HepG2 (cell line): ENCODE measurements around the gene FETUB. TPM values are rescaled to one million over a fixed set of nuclear protein-coding genes. Genes with fewer than 3 reads are reported as not detected.

Experiments used
- CBFB ChIP-seq: sonication (generic); formaldehyde crosslinking; IDR thresholded peaks from 2 replicates; pipeline ENCODE4 v1.4.0; 2020; ENCODE audit warnings: missing genetic modification reagents
- CEBPB ChIP-seq: IDR thresholded peaks from 2 replicates; pipeline ENCODE4 v1.6.1; 2011; ENCODE audit warnings: low read depth, low read length, improper control_type of control experiment, borderline replicate concordance
- CHD2 ChIP-seq: IDR thresholded peaks from 2 replicates; pipeline ENCODE4 v1.6.1; 2011; ENCODE audit warnings: low read depth, low read length, improper control_type of control experiment
- DMAP1 ChIP-seq: IDR thresholded peaks from 2 replicates; pipeline ENCODE4 v1.6.1; 2016
- GATAD1 ChIP-seq: IDR thresholded peaks from 2 replicates; pipeline ENCODE4 v1.6.1; 2016; ENCODE audit warnings: missing genetic modification reagents, missing compliant biosample characterization
- HOMEZ ChIP-seq: IDR thresholded peaks from 2 replicates; pipeline ENCODE4 v1.6.1; 2016; ENCODE audit warnings: low read depth
- MZF1 ChIP-seq: sonication (generic); formaldehyde crosslinking; IDR thresholded peaks from 2 replicates; pipeline ENCODE4 v1.8.1; 2023; ENCODE audit warnings: mild to moderate bottlenecking, missing genetic modification reagents, borderline replicate concordance
- NFRKB ChIP-seq: fragments of 450-650 bp; IDR thresholded peaks from 2 replicates; pipeline ENCODE4 v1.6.1; 2017
- REPIN1 ChIP-seq: sonication (generic); formaldehyde crosslinking; IDR thresholded peaks from 2 replicates; pipeline ENCODE4 v1.8.0; 2022; ENCODE audit warnings: missing genetic modification reagents, low read depth, mild to moderate bottlenecking, borderline replicate concordance
- TCF7L2 ChIP-seq: IDR thresholded peaks from 2 replicates; pipeline ENCODE4 v1.6.1; 2011; ENCODE audit warnings: mild to moderate bottlenecking, low read depth, low read length, moderate library complexity
- THAP7 ChIP-seq: sonication (generic); formaldehyde crosslinking; IDR thresholded peaks from 2 replicates; pipeline ENCODE4 v1.8.1; 2023; ENCODE audit warnings: mild to moderate bottlenecking, missing genetic modification reagents
- TOE1 ChIP-seq: sonication (generic); formaldehyde crosslinking; IDR thresholded peaks from 2 replicates; pipeline ENCODE4 v1.4.0; 2020; ENCODE audit warnings: mild to moderate bottlenecking, missing genetic modification reagents
- ZFYVE20 ChIP-seq: sonication (generic); formaldehyde crosslinking; IDR thresholded peaks from 2 replicates; pipeline ENCODE4 v1.8.0; 2023; ENCODE audit warnings: low read depth, mild to moderate bottlenecking, moderate library complexity, missing genetic modification reagents, borderline replicate concordance
- ZNF143 ChIP-seq: sonication (generic); formaldehyde crosslinking; IDR thresholded peaks from 2 replicates; pipeline ENCODE4 v1.4.0; 2020; ENCODE audit warnings: missing genetic modification reagents
- ZNF367 ChIP-seq: sonication (generic); formaldehyde crosslinking; IDR thresholded peaks from 2 replicates; pipeline ENCODE4 v1.4.0; 2020; ENCODE audit warnings: missing genetic modification reagents, borderline replicate concordance
- ZNF570 ChIP-seq: sonication (generic); formaldehyde crosslinking; IDR thresholded peaks from 2 replicates; pipeline ENCODE4 v1.4.0; 2020; ENCODE audit warnings: mild to moderate bottlenecking, missing genetic modification reagents, borderline replicate concordance
- ZNF678 ChIP-seq: sonication (generic); formaldehyde crosslinking; IDR thresholded peaks from 2 replicates; pipeline ENCODE4 v1.4.0; 2020; ENCODE audit warnings: mild to moderate bottlenecking, missing genetic modification reagents
- ZNF766 ChIP-seq: sonication (generic); formaldehyde crosslinking; IDR thresholded peaks from 2 replicates; pipeline ENCODE4 v1.5.0; 2020; ENCODE audit warnings: missing genetic modification reagents, borderline replicate concordance
- ZNF775 ChIP-seq: sonication (generic); formaldehyde crosslinking; IDR thresholded peaks from 2 replicates; pipeline ENCODE4 v1.4.0; 2020; ENCODE audit warnings: missing genetic modification reagents, mild to moderate bottlenecking, moderate library complexity, borderline replicate concordance
- ZNF790 ChIP-seq: sonication (generic); formaldehyde crosslinking; IDR thresholded peaks from 2 replicates; pipeline ENCODE4 v1.8.0; 2022; ENCODE audit warnings: missing genetic modification reagents, mild to moderate bottlenecking, borderline replicate concordance
- ZSCAN20 ChIP-seq: sonication (generic); formaldehyde crosslinking; IDR thresholded peaks from 2 replicates; pipeline ENCODE4 v1.4.0; 2020; ENCODE audit warnings: missing genetic modification reagents, mild to moderate bottlenecking, borderline replicate concordance
- ZSCAN21 ChIP-seq: sonication (generic); formaldehyde crosslinking; IDR thresholded peaks from 2 replicates; pipeline ENCODE4 v1.8.0; 2022; ENCODE audit warnings: mild to moderate bottlenecking, missing genetic modification reagents, moderate library complexity, borderline replicate concordance
- polyA plus RNA-seq, 8 experiments: library from polyadenylated mRNA; depleted of rRNA in 3 of 8; stranded (reverse) in 7 of 8; unstranded in 1 of 8; fragments of >200 nt; fragmentation: Illumina TruSeq in 4 of 8; extraction: Trizol in 4 of 8; gene quantifications; 2 replicates each; pipeline versions ENCODE4 v1.2.1 to v1.2.3, GENCODE V29; 2011 to 2016; ENCODE audit warnings: low read depth in 4 of 8, missing spikeins in 1 of 8, mixed read lengths in 1 of 8; ENCODE audit not compliant: insufficient read depth in 1 of 8
- total RNA-seq, 5 experiments: library from RNA; depleted of rRNA; stranded (reverse); fragments of >200 nt; fragmentation: Illumina TruSeq; extraction: Trizol; gene quantifications; 2 replicates each; pipeline ENCODE4 v1.2.3, GENCODE V29; 2016; ENCODE audit warnings: low read depth in 1 of 5
- TF ChIP-seq, protein P1 (sequence below): sonication (generic); formaldehyde crosslinking; IDR thresholded peaks from 2 replicates; pipeline ENCODE4 v1.8.1; 2022; ENCODE audit warnings: low read depth, mild to moderate bottlenecking, missing genetic modification reagents
- TF ChIP-seq, protein P2 (sequence below): sonication (generic); formaldehyde crosslinking; IDR thresholded peaks from 2 replicates; pipeline ENCODE4 v1.5.1; 2020; ENCODE audit warnings: mild to moderate bottlenecking, moderate library complexity, missing genetic modification reagents

Gene FETUB
- total and polyA plus RNA-seq, 2 of the 13 experiments (the other 11 are each of a cell fraction or from before 2014, with no cell fraction given) = 2.1 to 4.4 TPM

DNA sequence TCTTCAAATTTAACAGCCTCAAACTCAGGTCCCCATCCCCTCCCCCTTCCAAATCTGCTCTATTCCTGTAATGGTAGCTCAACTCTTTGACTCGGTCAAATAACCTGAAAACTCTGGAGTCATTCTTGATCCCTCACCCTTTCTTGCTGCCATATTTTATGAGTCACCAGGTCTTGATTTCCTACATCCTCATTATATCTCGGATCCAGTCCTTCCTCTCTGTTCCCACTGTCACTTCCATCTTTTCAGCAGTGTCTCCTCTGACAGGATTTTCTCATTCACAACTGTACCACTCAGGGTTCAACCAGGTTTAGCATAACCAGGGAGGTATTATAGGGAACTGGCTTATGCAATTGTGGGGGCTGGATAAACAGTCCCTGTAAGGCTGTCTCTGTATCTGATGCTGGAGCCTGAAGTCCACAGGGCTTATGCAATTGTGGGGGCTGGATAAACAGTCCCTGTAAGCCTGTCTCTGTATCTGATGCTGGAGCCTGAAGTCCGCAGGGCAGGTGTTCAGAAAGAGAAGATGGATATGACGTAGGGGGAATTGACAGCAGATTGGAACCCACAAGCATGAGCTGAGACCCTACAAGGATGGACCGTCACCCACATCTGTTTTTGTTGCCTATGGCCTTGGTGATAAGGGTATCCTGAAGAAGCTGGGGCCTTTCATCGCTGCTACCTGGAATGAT is 9.1 kb upstream of the FETUB start (continued):
- TF ChIP-seq, protein P1, sequence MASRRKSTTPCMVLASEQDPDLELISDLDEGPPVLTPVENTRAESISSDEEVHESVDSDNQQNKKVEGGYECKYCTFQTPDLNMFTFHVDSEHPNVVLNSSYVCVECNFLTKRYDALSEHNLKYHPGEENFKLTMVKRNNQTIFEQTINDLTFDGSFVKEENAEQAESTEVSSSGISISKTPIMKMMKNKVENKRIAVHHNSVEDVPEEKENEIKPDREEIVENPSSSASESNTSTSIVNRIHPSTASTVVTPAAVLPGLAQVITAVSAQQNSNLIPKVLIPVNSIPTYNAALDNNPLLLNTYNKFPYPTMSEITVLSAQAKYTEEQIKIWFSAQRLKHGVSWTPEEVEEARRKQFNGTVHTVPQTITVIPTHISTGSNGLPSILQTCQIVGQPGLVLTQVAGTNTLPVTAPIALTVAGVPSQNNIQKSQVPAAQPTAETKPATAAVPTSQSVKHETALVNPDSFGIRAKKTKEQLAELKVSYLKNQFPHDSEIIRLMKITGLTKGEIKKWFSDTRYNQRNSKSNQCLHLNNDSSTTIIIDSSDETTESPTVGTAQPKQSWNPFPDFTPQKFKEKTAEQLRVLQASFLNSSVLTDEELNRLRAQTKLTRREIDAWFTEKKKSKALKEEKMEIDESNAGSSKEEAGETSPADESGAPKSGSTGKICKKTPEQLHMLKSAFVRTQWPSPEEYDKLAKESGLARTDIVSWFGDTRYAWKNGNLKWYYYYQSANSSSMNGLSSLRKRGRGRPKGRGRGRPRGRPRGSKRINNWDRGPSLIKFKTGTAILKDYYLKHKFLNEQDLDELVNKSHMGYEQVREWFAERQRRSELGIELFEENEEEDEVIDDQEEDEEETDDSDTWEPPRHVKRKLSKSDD (CRISPR knock-in tag) = peak; percentile 81; the same call in 1 of the 2 replicates
- no peak for TF ChIP-seq ZNF367 (CRISPR knock-in tag)
- no peak for TF ChIP-seq NFRKB
- TF ChIP-seq ZNF766 (CRISPR knock-in tag) = peak; percentile 68; the same call in 1 of the 2 replicates
- TF ChIP-seq REPIN1 = peak; percentile 88; the same call in 1 of the 2 replicates
- TF ChIP-seq GATAD1 = no peak
- TF ChIP-seq CBFB (CRISPR knock-in tag) = 0 out of 2 replicates have a peak, but pooled peaks have one; percentile 21
- TF ChIP-seq THAP7 (CRISPR knock-in tag) = 0 out of 2 replicates have a peak, but pooled peaks have one; percentile 31
- 0 out of 2 replicates have a peak, but pooled peaks have one; percentile 43 for TF ChIP-seq HOMEZ (CRISPR knock-in tag)
- TF ChIP-seq TCF7L2 = no peak
- no peak for TF ChIP-seq DMAP1
- TF ChIP-seq ZNF570 = no peak
- no peak for TF ChIP-seq CHD2
- TF ChIP-seq ZNF790 (CRISPR knock-in tag) = no peak
- TF ChIP-seq TOE1 (CRISPR knock-in tag) = 0 out of 2 replicates have a peak, but pooled peaks have one; percentile 44
- TF ChIP-seq ZSCAN21 (CRISPR knock-in tag) = no peak
- TF ChIP-seq ZNF143 (CRISPR knock-in tag) = no peak
- no peak for TF ChIP-seq MZF1 (CRISPR knock-in tag)
- TF ChIP-seq, protein P2, sequence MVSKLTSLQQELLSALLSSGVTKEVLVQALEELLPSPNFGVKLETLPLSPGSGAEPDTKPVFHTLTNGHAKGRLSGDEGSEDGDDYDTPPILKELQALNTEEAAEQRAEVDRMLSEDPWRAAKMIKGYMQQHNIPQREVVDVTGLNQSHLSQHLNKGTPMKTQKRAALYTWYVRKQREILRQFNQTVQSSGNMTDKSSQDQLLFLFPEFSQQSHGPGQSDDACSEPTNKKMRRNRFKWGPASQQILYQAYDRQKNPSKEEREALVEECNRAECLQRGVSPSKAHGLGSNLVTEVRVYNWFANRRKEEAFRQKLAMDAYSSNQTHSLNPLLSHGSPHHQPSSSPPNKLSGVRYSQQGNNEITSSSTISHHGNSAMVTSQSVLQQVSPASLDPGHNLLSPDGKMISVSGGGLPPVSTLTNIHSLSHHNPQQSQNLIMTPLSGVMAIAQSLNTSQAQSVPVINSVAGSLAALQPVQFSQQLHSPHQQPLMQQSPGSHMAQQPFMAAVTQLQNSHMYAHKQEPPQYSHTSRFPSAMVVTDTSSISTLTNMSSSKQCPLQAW (CRISPR knock-in tag) = peak; percentile 95
- TF ChIP-seq ZNF678 (CRISPR knock-in tag) = no peak
- no peak for TF ChIP-seq ZSCAN20
- no peak for TF ChIP-seq ZNF775
- no peak for TF ChIP-seq ZFYVE20 (CRISPR knock-in tag)
- peak; percentile 93 for TF ChIP-seq CEBPB
